Measurements from ENCODE around the gene RC3H1.
"Not testable (repeated sequence)": the region's sequence is repeated elsewhere in the genome, so short reads cannot be mapped to it uniquely, and the experiment has no call there.

RC3H1 gene

DNA sequence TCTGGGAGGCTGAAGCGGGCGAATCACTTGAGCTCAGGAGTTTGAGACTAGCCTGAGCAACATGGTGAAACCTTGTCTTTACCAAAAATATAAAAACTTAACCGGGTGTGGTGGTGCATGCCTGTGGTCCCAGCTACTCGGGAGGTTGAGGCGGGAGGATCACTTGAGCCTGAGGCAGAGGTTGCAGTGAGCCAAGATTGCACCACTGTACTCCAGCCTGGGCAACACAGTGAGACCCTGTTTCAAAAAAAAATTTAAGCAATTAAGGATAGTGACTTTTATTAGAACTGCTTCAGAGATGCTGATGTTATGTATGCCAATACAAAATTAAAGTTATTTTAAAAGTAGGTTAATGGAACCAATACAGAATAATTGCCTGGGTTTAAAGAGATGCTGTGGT is 56.3 kb downstream of the RC3H1 start:
- not testable (repeated sequence) for DNase-seq (ENCODE audit: low read depth, low spot score); H3K4me3 ChIP-seq (ENCODE audit: low read length)

DNA sequence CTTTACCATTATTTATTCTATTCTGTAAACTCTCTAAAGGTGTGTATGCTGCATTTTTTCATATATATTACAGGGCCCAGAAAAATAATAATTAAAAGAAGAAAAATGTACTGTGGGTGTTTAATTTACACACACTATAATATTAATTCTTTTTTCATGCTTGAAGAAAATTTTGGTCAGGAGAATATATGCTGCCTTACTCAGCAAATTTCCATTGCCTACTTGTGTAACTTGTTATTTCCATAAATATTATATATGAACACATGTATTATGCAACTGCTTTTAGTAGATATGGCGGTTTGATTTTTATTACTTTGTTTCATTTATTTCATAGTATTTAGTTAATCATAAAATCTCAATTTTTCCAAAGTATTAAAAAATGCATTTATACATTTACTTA is 58.7 kb downstream of the RC3H1 start:
- no peak for DNase-seq (ENCODE audit: low read depth, low spot score)
- no peak overlapping the region for H3K4me3 ChIP-seq (ENCODE audit: low read length)

GRCh38 chr1:173960625-173961024 is 61.5 kb downstream of the RC3H1 start:
- H3K4me3 ChIP-seq (ENCODE audit: low read length): no peak overlapping the region
- no peak for DNase-seq (ENCODE audit: low read depth, low spot score)

DNA sequence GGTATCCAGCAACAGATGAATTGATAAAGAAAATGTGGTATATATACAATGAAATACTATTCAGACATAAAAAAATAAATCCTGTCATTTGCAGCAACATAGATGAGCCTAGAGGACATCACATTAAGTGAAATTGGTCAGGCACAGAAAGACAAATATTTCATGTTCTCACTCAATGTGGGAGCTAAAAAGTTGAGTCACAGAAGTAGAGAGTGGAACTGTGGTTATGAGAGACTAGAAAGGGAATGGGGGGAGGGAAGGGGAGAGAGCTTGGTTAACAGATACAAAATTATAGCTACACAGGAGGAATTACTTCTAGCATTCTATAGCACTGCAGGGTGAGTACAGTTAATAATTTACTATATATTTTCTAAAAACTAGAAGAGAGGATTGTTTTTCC is 68.0 kb downstream of the RC3H1 start:
- H3K4me3 ChIP-seq (ENCODE audit: low read length): no peak overlapping the region
- no peak for DNase-seq (ENCODE audit: low read depth, low spot score)

DNA sequence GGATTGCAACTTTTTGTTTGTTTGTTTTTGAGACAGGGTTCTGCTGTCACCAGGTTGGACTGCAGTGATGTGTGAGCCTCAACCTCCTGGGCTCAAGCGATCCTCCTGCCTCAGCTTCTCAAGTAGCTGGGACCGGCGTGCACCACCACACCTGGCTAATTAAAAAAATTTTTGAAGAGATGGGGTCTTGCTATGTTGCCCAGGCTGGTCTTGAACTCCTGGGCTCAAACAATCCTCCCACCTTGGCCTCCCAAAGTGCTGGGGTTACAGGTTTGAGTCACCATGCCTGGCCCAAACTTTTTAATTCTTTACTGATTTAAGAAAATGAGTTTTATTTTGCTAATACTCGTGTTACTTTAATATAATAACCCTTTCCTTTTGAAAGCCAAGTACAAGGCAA is 73.6 kb downstream of the RC3H1 start:
- H3K4me3 ChIP-seq (ENCODE audit: low read length): no peak overlapping the region
- no peak for DNase-seq (ENCODE audit: low read depth, low spot score)

GRCh38 chr1:173946380-173946921 is 75.7 kb downstream of the RC3H1 start:
- DNase-seq (ENCODE audit: low read depth, low spot score): no peak
- H3K4me3 ChIP-seq (ENCODE audit: low read length): no peak overlapping the region

- no peak overlapping the region for H3K4me3 ChIP-seq (ENCODE audit: low read length)
- DNase-seq (ENCODE audit: low read depth, low spot score): no peak
These were observed 85.1 kb downstream of the RC3H1 start for GRCh38 chr1:173937062-173937461.

DNA sequence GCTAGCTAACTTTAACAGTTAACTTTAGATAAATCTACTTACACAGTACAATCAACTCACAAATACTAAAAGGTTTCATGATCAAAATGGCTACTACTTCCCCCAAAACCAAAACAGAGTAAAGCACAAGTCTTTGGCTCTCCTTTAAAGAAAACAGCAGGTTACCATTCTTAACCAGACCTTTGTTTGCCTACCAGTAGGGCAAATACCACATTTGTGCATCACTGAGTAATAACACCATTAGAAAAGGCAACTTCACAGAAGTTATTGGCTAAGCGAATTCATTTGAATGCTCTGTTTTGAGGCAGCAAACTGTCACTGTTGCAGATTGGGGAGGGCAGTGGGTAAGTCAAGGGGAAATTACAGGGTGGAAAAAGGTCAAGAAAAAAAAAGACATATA is 87.7 kb downstream of the RC3H1 start:
- H3K4me3 ChIP-seq (ENCODE audit: low read length): no peak overlapping the region
- DNase-seq (ENCODE audit: low read depth, low spot score): no peak

GRCh38 chr1:173930541-173930940 is 91.6 kb downstream of the RC3H1 start:
- not testable (repeated sequence) for DNase-seq (ENCODE audit: low read depth, low spot score)

GRCh38 chr1:173925306-173926242 is 96.6 kb downstream of the RC3H1 start:
- no peak overlapping the region for H3K4me3 ChIP-seq (ENCODE audit: low read length)
- DNase-seq (ENCODE audit: low read depth, low spot score): no peak

More at GRCh38 chr1:173930541-173930940, 91.6 kb downstream of the RC3H1 start:
- not testable (repeated sequence) for H3K4me3 ChIP-seq (ENCODE audit: low read length)

DNA sequence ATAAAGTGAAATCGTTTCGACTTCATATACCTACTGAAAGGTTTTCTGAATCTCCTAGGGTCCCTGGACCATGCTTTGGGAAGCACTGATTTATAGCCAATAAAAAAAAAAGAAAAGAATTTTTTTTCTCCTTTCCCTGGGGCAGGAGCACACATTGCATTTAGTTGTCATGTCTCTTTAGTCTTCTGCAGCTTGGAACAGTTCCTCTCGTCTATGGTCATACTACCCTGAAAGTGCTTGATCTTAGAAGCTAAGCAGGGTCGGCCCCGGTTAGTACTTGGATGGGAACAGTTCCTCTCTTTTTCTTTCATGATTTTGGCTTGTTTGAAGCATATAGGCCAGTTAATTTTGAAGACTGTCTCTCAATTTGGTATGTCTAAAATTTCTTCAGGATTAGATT is 101.3 kb downstream of the RC3H1 start:
- no peak overlapping the region for H3K4me3 ChIP-seq (ENCODE audit: low read length)
- DNase-seq (ENCODE audit: low read depth, low spot score): no peak

- no peak for DNase-seq (ENCODE audit: low read depth, low spot score)
- H3K4me3 ChIP-seq (ENCODE audit: low read length): no peak overlapping the region
These were observed 104.3 kb downstream of the RC3H1 start for GRCh38 chr1:173917635-173918493.

DNA sequence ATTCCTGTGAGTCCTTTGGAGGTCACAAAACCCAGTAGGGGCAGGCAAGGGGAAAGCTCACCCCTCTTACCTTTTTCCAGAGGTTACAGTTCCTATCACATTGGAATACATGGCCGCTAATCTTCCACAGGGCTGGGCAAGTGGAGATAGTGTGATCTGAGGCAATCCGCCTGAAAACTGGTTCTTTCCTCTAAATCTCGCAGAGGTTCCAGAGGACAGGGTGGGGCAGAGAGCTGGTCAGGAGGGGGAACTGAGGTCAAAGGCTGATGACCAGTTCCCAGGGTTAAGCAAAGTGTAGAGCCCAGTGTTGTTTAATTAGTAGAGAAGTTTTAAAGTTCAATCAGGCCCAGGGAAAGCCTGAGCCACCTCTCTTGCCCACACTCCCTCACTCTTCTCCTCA is 105.0 kb downstream of the RC3H1 start, which contains the start of gene SERPINC1:
Gene SERPINC1, minus strand, starts transcription at position 179 of the 400 bp plus-strand sequence. Its CDS starts 68 bp downstream, at position 111.
- H3K4me3 ChIP-seq (ENCODE audit: low read length): no peak within 1 kb of the TSS
- no peak for DNase-seq (ENCODE audit: low read depth, low spot score)

GRCh38 chr1:173916667-173917066 is 105.5 kb downstream of the RC3H1 start:
- no peak for DNase-seq (ENCODE audit: low read depth, low spot score)
- H3K4me3 ChIP-seq (ENCODE audit: low read length): no peak overlapping the region

GRCh38 chr1:173915596-173915995 is 106.6 kb downstream of the RC3H1 start:
- H3K4me3 ChIP-seq (ENCODE audit: low read length): no peak overlapping the region
- DNase-seq (ENCODE audit: low read depth, low spot score): no peak

DNA sequence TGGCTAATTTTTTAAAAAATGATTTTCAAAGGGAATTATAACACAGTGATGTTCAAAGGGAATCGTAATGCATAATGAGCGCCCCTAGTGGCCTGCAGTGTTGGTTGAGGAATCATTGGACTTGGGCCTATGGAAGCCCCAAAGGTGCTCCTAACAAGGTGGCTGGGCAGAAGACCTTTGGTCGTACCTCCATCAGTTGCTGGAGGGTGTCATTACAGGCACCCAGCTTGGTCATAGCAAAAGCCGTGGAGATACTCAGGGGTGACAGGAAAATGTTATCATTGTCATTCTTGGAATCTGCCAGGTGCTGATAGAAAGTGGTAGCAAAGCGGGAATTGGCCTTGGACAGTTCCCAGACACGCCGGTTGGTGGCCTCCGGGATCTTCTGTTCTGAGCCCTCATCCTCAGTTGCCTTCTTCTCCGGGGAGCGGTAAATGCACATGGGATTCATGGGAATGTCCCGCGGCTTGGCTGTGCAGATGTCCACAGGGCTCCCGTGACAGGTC is 107.7 kb downstream of the RC3H1 start:
- peak; percentile 42 for DNase-seq (ENCODE audit: low read depth, low spot score)
- H3K4me3 ChIP-seq (ENCODE audit: low read length): no peak overlapping the region

- H3K4me3 ChIP-seq (ENCODE audit: low read length): no peak overlapping the region
- no peak for DNase-seq (ENCODE audit: low read depth, low spot score)
These were observed 109.0 kb downstream of the RC3H1 start for GRCh38 chr1:173913111-173913510.

- H3K4me3 ChIP-seq (ENCODE audit: low read length): no peak overlapping the region
- DNase-seq (ENCODE audit: low read depth, low spot score): no peak
These were observed 118.2 kb downstream of the RC3H1 start for GRCh38 chr1:173903827-173904531.

DNA sequence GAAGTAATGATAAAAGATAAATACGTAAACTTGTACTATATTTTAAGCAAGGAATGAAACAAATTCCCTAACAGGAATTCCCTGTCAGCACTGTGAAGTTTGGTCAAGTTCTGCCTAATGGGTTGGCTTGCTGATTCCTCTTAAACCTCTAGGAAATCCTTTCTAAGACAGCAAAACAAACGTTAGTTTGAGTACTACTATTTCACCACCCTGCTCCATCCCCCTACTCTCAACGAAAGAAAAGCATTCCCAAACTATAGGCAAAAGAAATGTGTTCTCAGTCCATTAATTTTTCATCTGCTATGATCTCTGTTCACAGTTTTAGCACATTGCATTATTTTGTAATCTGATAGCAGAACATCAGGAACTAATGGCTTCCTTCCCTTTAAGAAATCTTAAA is 121.2 kb downstream of the RC3H1 start:
- no peak for DNase-seq (ENCODE audit: low read depth, low spot score)

More for the DNA sequence above, 121.2 kb downstream of the RC3H1 start:
- H3K4me3 ChIP-seq (ENCODE audit: low read length): no peak overlapping the region

Measured in Jurkat, Clone E6-1 (cell line).